Esophagus squamous epithelium (tissue), 5 donors: Measurements from ENCODE around the gene ARHGEF28. TPM values are rescaled to one million over a fixed set of nuclear protein-coding genes. Genes with fewer than 3 reads are reported as not detected.

Experiments
- DNase-seq: peaks from one replicate; lab custom pipeline; 2025; lab: John Stamatoyannopoulos, UW
- H3K27ac ChIP-seq, 4 donors: fragments of 200-600 bp; sonication (generic); one replicate each; pipeline ENCODE4 v1.5.1; 2016 to 2019; ENCODE audit warnings: mild to moderate bottlenecking in 1 of 4
- H3K27me3 ChIP-seq, 4 donors: fragments of 200-600 bp; sonication (generic); 1 replicate in 3 of 4; 2 replicates in 1 of 4; pipeline versions ENCODE4 v1.5.1 to v1.6.0; 2017 to 2021; ENCODE audit warnings: antibody characterized with exemption in 1 of 4
- H3K36me3 ChIP-seq, 3 donors: fragments of 200-600 bp; sonication (generic); one replicate each; pipeline ENCODE4 v1.5.1; 2016 to 2019
- H3K4me1 ChIP-seq, 3 donors: fragments of 200-600 bp; sonication (generic); one replicate each; pipeline ENCODE4 v1.5.1; 2017 to 2019
- H3K4me3 ChIP-seq, 4 donors: fragments of 200-600 bp; sonication (generic); 1 replicate in 3 of 4; 2 replicates in 1 of 4; pipeline ENCODE4 v1.5.1; 2016 to 2019; ENCODE audit warnings: mild to moderate bottlenecking in 2 of 4, moderate library complexity in 1 of 4
- H3K9me3 ChIP-seq, 3 donors: fragments of 200-600 bp; sonication (generic); one replicate each; pipeline ENCODE4 v1.5.1; 2016 to 2019
- CTCF ChIP-seq, 6 experiments: fragments of 450-650 bp in 4 of 6; fragments of 200-600 bp in 2 of 6; sonication (generic) in 2 of 6; IDR thresholded peaks; one replicate each; pipeline ENCODE4 v1.5.1; 2016 to 2019; ENCODE audit warnings: antibody characterized with exemption in 6 of 6, mild to moderate bottlenecking in 4 of 6, moderate library complexity in 4 of 6
- POLR2A ChIP-seq, 4 donors: fragments of 450-650 bp; IDR thresholded peaks; one replicate each; pipeline ENCODE4 v1.6.1; 2017; ENCODE audit warnings: antibody characterized with exemption in 4 of 4, mild to moderate bottlenecking in 4 of 4, moderate library complexity in 3 of 4
- WGBS, 2 donors: methylation state at CpG; one replicate each; pipeline ENCODE4 v1.1.5; 2018; 5-methylcytosine and 5-hydroxymethylcytosine counted together
- intact Hi-C: fragments of 100-400 bp; cut with DNase I; formaldehyde crosslinking; loops from one replicate; pipeline ENCODE4 v1.15.0; 2022
- total RNA-seq, 4 donors: library from RNA; depleted of rRNA; stranded (reverse); fragments of >200 nt; gene quantifications; one replicate each; pipeline ENCODE4 v1.1.0, GENCODE V29; 2016
- donor health status: DM: yes; HTN: yes; CAD: no.

ARHGEF28 gene
- total RNA-seq, 4 donors from 2014 or later, result 9.2 to 34.3 (median 12.7) TPM

GRCh38 chr5:73735032-73735734 is 109.2 kb downstream of the ARHGEF28 start:
- Histone ChIP-seq H3K36me3 (no peaks in the 10 kb centered on the region), H3K4me1 (no peaks in the 10 kb centered on the region), H3K9me3 (no peaks in the 10 kb centered on the region), H3K4me3 (no peak overlapping the region), H3K27me3 (no peaks in the 10 kb centered on the region), H3K27ac (no peak overlapping the region)
- no peak for TF ChIP-seq CTCF (IDR thresholded peaks at IDR 0.05)
- no peak for TF ChIP-seq POLR2A (IDR thresholded peaks at IDR 0.05)
- intact Hi-C loops, result no loop called here
- WGBS, 2 donors, result 46 to 89% methylated on average over 4 of the region's 4 CpGs
- no peak for DNase-seq

- Histone ChIP-seq H3K27ac (no peak overlapping the region), H3K27me3 (no peaks in the 10 kb centered on the region), H3K4me1 (no peaks in the 10 kb centered on the region), H3K4me3 (no peak overlapping the region), H3K36me3 (no peaks in the 10 kb centered on the region), H3K9me3 (no peaks in the 10 kb centered on the region)
- no peak for DNase-seq
- intact Hi-C loops, result no loop called here
- WGBS, 2 donors, result 88 to 94% methylated on average over 1 of the region's 1 CpG
- TF ChIP-seq CTCF (IDR thresholded peaks at IDR 0.05), result no peak
- TF ChIP-seq POLR2A (IDR thresholded peaks at IDR 0.05), result no peak
These were observed 113.7 kb downstream of the ARHGEF28 start for GRCh38 chr5:73739650-73740049.

GRCh38 chr5:73740274-73740790 is 114.3 kb downstream of the ARHGEF28 start:
- no peaks in the 10 kb centered on the region for H3K9me3 ChIP-seq
- no peak for DNase-seq
- WGBS, 2 donors, result 54 to 59% methylated on average over 4 of the region's 4 CpGs
- H3K27ac ChIP-seq, result no peak overlapping the region
- intact Hi-C loops, result no loop called here
- no peak for TF ChIP-seq CTCF (IDR thresholded peaks at IDR 0.05)
- no peak for TF ChIP-seq POLR2A (IDR thresholded peaks at IDR 0.05)
- no peaks in the 10 kb centered on the region for H3K4me1 ChIP-seq
- H3K36me3 ChIP-seq, result no peaks in the 10 kb centered on the region
- no peaks in the 10 kb centered on the region for H3K27me3 ChIP-seq
- H3K4me3 ChIP-seq, result no peak overlapping the region

GRCh38 chr5:73743161-73743560 is 117.2 kb downstream of the ARHGEF28 start:
- H3K9me3 ChIP-seq, result no peaks in the 10 kb centered on the region

More at GRCh38 chr5:73743161-73743560, 117.2 kb downstream of the ARHGEF28 start:
- Histone ChIP-seq H3K27ac (no peak overlapping the region), H3K36me3 (no peaks in the 10 kb centered on the region), H3K4me1 (peaks cover 0 to 2% (median 0%) of the 10 kb centered on the region in 3 donors), H3K27me3 (no peaks in the 10 kb centered on the region), H3K4me3 (no peak overlapping the region)
- intact Hi-C loops, result no loop called here
- TF ChIP-seq POLR2A (IDR thresholded peaks at IDR 0.05) (no peak), CTCF (IDR thresholded peaks at IDR 0.05) (no peak)
- 37 to 60% methylated on average over 2 of the region's 2 CpGs for WGBS, 2 donors
- no peak for DNase-seq
